Dendritic cell treated with granulocyte-macrophage colony-stimulating factor and Interleukin-4, amounts not matched to agents 40 ng/mL and 50 ng/mL, for 4 days (primary cell): Measurements from ENCODE around the gene SCTR.

Source experiments
- H3K27ac Mint-ChIP-seq: one replicate; pipeline ENCODE4 v1.8.0; 2022; ENCODE audit warnings: mild to moderate bottlenecking, mixed read lengths
- H3K27me3 Mint-ChIP-seq: one replicate; pipeline ENCODE4 v1.8.0; 2022; ENCODE audit warnings: mild to moderate bottlenecking, mixed read lengths
- H3K36me3 Mint-ChIP-seq: one replicate; pipeline ENCODE4 v1.8.0; 2022; ENCODE audit warnings: low read depth, mixed read lengths
- H3K4me1 Mint-ChIP-seq: one replicate; pipeline ENCODE4 v1.8.0; 2022; ENCODE audit warnings: low read depth, mixed read lengths
- H3K4me3 Mint-ChIP-seq: one replicate; pipeline ENCODE4 v1.8.0; 2022; ENCODE audit warnings: mild to moderate bottlenecking, moderate library complexity, mixed read lengths
- H3K9me3 Mint-ChIP-seq: one replicate; pipeline ENCODE4 v1.8.0; 2022; ENCODE audit warnings: mixed read lengths
- intact Hi-C: fragments of 100-400 bp; cut with micrococcal nuclease; formaldehyde crosslinking; loops from one replicate; pipeline ENCODE4 v1.15.0; 2022

SCTR gene

DNA sequence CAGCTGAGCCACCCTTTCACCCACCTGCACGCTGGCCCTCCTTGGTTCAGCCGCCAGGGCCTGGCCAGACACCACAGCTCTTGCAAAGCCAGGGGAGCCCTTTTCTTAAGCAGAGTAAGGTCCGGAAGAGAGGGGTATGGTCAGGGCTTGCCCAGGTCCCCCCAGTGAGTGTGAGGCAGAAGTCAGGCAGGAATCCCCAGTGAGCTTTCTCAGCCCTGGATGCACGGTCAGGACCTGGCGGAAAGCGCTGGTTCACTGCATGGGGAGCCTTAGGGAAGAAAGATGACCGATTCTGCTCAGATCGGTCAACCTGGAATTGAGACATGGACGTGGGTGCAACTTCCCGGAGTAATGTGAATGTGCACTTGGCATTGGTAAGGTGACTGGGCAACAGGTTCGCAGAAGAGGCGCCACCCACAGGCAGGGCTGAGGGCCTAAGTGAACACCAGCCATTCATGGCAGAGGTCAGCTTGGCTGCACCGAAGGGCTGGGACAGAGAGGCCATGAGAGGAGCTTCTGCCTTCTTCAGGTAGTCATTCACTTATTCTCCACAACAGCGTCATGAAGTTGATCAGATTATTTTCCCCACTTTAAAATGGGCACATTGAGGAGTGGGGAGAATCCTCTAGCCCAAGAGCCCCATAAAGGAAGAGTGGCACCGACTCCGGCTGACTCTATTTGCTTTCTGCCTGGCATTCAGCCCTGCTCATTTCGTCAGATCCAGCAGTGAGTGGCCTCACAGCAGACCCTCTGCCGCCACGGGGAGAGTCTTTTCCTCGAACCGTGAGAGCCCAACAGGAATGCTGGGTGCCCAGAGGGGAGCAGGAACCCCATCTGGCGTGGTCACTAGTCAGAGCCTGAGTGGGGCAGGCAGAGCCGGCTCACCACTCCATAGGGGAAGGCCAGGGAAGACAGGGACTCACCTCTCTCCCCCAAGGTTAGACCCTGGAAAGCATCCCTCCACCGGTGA lies 35.8 kb downstream of the SCTR start:
- Mint-ChIP-seq H3K4me1 (peaks cover 6% of the 10 kb centered on the region), H3K36me3 (no peaks in the 10 kb centered on the region), H3K9me3 (no peaks in the 10 kb centered on the region), H3K27me3 (peaks cover 38% of the 10 kb centered on the region), H3K27ac (no peak overlapping the region), H3K4me3 (no peak overlapping the region)
- intact Hi-C loops = no loop called here

DNA sequence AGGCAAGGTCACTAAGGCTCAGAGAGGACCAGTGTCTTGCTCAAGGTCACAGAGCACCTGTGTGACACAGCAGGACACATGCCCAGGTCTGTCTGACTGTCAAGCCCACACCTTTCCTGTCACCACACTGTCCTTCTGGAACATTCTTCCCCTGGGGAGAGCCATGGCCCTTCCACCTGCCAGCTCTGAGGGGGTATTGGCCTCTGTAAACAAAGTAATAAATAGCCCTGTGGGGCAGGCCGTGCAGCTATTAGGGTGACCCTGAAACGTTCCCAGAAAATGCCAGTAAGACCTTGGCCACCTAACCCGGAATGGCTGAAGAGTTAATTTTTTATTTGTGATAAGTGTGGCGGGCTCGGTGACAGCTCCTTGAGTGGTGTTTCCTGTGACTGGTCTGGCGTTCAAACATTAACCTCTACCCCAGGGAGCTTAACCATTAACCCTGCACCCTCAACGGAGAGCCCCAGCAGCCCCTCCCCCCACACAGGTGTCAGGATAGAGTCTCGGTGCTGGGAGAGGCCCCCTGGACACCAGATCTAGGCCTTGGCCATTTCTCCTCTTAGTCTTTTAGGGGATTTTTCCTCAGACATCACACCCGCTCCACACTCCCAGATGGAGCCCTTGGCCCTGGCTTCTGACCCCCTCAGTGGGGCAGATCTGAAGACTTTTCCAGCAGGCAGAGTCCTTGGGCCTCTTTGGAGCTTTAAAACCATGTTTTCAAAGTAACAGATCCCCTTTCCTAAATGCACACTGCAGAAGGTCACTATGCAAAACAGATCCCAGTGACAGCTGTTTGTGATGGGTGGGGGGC lies 36.6 kb downstream of the SCTR start:
- intact Hi-C loops = no loop called here
- H3K27ac Mint-ChIP-seq = no peak overlapping the region
- peaks cover 39% of the 10 kb centered on the region for H3K27me3 Mint-ChIP-seq
- no peaks in the 10 kb centered on the region for H3K9me3 Mint-ChIP-seq
- no peaks in the 10 kb centered on the region for H3K36me3 Mint-ChIP-seq
- H3K4me1 Mint-ChIP-seq = peaks cover 15% of the 10 kb centered on the region
- H3K4me3 Mint-ChIP-seq = no peak overlapping the region

DNA sequence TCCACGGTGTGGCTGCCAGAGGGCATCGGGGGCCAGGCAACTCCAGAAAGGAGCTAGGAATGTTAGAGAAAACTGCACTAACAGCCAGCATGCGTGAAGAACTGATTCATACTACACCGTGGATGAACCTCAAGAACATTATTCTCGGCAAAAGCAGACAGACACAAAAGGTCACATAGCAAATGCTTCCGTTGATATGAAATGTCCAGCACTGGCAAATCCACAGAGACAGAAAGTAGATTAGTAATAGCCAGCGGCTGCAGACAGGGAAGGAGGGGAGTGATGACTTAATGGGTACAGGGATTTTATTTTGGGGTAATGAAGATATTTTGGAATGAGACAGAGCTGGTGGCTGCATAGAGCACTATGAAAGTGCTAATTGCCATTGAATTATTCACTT lies 37.4 kb downstream of the SCTR start:
- intact Hi-C loops = no loop called here
- no peak overlapping the region for H3K4me3 Mint-ChIP-seq
- H3K9me3 Mint-ChIP-seq = no peaks in the 10 kb centered on the region
- no peak overlapping the region for H3K27ac Mint-ChIP-seq
- H3K27me3 Mint-ChIP-seq = peaks cover 39% of the 10 kb centered on the region
- no peaks in the 10 kb centered on the region for H3K36me3 Mint-ChIP-seq
- H3K4me1 Mint-ChIP-seq = peaks cover 21% of the 10 kb centered on the region

DNA sequence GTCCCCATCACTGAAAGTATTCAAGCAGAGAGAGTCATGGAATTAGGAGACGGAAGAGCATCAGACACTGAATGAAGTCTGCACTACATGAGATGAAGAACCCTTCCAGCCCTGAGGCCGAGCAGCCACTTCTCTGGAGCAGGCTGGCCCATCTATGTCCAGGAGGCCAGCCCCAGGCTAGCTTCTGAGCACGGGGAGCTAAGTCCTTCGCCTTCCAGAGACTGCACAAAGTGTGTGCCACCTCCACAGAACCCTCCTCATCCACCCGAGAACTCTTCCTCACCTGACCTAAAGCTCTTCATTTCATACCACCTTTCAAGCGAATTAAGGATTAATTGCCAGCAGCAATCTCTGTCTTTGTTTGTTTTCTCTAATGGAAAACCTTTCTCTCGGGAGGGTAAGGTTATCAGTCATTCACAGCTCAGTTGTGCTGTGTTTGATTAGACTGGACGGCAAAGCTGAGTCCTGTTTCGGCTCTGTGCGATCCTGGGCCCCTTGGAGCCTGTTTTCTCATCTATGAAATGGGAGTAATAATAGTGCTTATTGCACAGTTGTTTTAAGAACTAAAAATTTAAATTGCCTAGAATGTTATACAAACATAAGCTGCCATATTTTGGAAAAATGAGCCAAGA lies 38.0 kb downstream of the SCTR start:
- Mint-ChIP-seq H3K9me3 (no peaks in the 10 kb centered on the region), H3K4me3 (no peak overlapping the region), H3K27ac (no peak overlapping the region), H3K36me3 (no peaks in the 10 kb centered on the region), H3K4me1 (peaks cover 26% of the 10 kb centered on the region), H3K27me3 (peaks cover 41% of the 10 kb centered on the region)
- intact Hi-C loops = no loop called here

DNA sequence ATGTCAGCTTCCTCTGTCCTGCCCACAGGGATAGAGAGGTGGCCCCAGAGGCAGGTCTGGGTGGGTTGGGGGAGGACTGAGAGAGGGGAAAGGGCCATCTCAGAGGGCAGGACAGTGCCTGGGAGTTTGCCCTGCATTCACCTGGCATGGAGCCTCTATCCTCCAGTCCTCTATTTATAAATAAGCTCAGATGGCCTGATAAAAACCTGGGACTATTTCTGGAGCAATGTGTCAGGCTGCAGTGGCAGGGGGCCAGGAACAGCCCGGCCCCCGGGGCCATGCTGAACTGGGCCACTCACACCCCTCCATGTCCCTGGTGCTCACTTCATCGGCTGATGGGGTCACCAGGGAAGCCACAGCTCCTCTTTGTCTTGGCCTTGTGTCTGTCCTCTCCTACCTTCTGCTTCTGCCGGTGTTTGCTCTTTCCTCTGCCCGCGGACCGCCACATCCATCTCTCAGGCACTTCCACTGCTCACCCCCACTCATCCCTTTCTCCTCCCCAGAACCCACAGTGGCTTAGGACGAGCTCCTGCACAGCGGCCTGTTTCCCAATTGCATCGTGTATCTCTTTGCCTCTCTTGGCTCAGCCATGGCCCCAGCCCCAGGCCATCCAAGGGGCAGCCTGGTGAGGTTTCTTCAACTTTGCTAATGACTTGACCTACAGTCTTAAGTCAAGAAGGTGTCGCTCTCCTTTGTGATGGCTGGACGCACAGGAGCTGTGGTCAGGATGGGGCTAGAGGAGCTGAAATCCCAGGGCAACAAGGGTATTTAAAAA lies 38.8 kb downstream of the SCTR start:
- no peaks in the 10 kb centered on the region for H3K9me3 Mint-ChIP-seq
- peaks cover 49% of the 10 kb centered on the region for H3K27me3 Mint-ChIP-seq

DNA sequence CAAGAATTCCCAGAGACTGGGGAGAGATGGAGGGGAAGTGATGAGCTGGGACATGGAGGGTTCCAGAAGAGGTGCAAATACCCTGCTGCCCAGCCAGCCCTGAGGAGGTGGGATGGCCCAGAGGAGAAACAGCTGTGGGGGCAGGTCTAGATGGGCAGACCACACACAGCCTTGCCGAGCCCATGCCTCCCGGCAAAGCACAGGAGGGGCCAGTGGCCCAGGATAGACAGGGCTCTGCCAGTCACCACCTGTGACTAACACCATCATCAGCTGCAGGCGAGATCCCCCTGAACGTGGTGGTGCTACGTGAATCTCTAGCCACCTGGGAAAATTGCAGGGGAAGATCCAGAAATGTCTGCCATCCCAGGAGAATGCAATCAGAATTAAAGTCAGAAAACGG lies 39.4 kb downstream of the SCTR start:
- Mint-ChIP-seq H3K9me3 (no peaks in the 10 kb centered on the region), H3K27me3 (peaks cover 53% of the 10 kb centered on the region), H3K4me1 (peaks cover 29% of the 10 kb centered on the region), H3K27ac (no peak overlapping the region), H3K4me3 (no peak overlapping the region), H3K36me3 (no peaks in the 10 kb centered on the region)
- intact Hi-C loops = no loop called here

More for the DNA sequence above, 38.8 kb downstream of the SCTR start:
- H3K4me3 Mint-ChIP-seq = no peak overlapping the region
- intact Hi-C loops = no loop called here
- no peaks in the 10 kb centered on the region for H3K36me3 Mint-ChIP-seq
- H3K4me1 Mint-ChIP-seq = peaks cover 29% of the 10 kb centered on the region
- no peak overlapping the region for H3K27ac Mint-ChIP-seq

DNA sequence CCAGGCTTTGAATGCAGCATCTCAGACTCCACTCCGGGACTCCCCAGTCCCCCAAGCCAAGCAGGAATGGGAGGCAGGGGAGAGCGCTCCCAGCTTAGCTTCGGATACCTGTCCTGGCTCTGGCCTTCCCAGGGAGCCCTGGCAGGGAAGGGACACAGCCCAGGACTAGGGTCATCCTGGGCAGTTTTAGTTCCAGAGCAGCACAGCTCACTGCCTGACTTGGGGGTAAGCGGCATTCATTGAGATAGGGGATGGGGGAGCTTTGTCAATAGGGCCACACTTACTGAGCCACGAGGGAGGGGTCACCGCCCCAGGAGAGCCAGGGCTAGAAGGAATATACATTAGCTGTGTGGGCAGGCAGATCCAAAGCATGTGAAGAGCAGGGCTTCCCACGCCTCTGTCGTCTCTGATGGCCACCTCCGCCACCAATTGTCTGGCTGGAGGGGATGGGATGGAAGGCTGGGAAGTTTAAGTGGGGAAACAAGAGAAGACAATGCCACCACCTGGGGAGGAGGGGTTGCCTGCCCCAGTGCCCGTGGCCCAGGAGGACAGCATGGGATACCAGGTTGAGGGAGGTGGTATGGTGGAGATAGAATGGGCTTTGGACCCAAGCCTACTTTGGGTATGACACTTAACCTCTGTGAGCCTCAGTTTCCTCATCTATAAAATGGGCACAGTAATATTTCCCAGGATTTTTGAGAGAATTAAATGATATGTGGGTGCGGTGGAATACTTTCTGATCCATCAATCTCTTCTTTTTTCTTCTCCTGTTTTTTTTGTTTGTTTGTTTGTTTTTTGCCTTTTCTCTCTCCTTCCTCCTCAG lies 40.2 kb downstream of the SCTR start:
- Mint-ChIP-seq H3K27me3 (peaks cover 49% of the 10 kb centered on the region), H3K36me3 (no peaks in the 10 kb centered on the region), H3K27ac (peak overlapping the region; percentile 39), H3K9me3 (no peaks in the 10 kb centered on the region), H3K4me3 (no peak overlapping the region), H3K4me1 (peaks cover 29% of the 10 kb centered on the region)
- intact Hi-C loops = no loop called here

DNA sequence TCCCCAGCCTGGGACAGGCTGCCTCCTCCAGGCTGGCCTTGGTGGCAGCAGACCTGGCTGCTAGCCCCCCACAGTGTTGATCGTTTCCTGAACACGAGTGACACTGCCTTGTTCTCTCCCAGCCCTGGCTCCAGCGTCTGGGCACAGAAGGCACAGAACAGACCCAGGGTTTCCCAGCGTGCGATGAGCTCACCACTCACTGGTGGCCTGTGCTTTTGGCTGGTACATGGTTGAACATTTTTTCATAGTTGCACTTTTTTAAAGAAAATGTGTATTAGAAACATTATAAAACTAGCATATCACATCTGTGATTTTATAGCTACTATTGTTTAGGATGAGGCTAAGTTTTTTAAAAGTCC lies 40.9 kb downstream of the SCTR start:
- H3K4me1 Mint-ChIP-seq = peaks cover 29% of the 10 kb centered on the region
- H3K4me3 Mint-ChIP-seq = no peak overlapping the region

DNA sequence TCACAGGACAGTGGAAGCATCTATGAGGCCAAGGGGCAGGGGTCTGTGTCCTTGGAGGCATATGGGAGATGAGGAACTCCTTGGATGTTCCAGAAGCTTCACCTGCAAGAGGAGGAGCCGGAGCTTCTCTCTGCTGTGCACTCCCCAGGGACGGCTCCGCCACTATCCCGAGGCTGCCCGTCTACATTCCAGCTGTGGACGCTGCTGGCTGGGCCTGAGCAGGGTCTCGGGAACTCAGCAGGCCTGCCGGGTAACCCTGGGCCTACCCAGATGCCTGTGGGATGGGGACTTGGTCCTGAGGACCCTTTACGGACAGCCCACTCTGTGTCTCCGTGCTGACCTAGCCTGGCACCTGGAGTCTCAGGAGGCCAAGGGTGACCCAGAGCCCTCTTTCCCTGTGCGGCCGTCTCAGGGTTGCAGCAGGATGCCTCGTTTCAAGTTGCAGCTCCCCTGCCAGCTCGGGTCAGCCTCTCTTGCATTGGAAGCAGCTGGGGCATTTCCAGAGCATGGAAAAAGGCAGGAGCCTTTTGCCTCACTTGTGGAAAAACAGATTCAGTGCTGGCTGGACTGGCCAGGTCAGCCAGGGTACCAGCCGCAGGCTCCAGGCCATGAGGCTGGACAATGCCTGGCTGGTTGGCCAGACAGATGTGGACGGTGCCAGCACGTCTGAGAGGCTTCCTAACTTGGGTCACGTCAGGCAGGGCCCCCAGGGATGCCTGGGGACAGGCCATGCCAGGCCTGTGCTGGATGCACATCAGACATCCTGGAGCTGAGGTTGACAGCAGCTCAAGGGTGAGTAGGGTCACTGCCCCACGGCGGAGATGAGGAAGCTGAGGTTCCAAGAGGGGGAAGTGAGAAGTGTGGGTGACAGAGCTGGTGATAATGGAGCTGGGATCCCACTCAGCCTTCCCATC lies 41.5 kb downstream of the SCTR start:
- Mint-ChIP-seq H3K36me3 (no peaks in the 10 kb centered on the region), H3K4me1 (peaks cover 29% of the 10 kb centered on the region), H3K9me3 (no peaks in the 10 kb centered on the region), H3K4me3 (no peak overlapping the region), H3K27ac (peak overlapping the region; percentile 39), H3K27me3 (peaks cover 51% of the 10 kb centered on the region)
- intact Hi-C loops = no loop called here

More for the DNA sequence above, 40.9 kb downstream of the SCTR start:
- Mint-ChIP-seq H3K27me3 (peaks cover 51% of the 10 kb centered on the region), H3K9me3 (no peaks in the 10 kb centered on the region), H3K36me3 (no peaks in the 10 kb centered on the region), H3K27ac (peak overlapping the region; percentile 39)
- intact Hi-C loops = no loop called here

DNA sequence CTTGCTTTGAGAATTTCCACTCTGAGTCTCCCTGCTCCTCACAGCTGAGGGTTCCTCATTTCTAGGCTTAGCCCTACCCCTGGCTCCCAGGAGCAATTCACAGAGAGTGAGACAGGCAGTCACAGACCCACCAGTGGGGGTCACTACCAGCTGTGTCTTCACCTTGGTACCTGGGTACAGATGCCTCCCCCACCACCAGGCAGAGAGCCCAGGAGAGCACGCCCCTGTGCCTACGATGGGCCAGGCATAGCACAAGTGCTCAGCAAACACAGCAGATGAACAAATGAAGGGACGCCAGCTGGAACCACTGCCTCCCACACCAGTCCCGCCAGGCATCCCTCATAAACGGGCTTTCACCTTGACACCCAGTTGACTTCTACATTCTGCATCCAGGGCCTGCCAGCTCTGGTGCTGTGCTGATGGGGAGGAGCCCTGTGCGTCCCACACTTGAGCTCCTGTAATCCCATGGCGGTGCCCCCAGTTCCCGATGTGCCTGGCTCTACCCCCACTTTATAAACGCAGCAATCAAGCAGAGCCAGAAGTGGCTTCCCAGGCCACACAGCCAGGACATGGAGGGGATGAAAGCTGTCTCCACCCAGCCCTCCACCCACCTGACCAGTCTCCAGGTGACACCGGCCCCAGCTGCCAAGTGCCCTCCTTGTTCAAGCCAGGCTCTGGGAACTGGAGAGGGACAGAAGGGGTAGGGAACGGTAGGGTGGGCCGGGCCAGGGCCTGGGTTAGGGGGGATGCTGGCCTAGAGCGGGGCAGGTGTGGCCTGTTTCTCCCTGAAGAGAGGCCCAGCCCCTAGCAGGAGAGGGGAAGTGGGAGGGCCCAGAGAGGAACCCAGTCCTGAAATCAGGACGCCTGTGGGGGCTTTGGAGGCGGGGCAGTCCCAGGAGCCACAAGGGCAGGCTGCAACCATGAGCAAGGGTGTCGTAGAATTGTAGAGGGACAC lies 42.5 kb downstream of the SCTR start:
- H3K36me3 Mint-ChIP-seq = no peaks in the 10 kb centered on the region
- H3K27me3 Mint-ChIP-seq = peaks cover 54% of the 10 kb centered on the region
- H3K27ac Mint-ChIP-seq = no peak overlapping the region
- peaks cover 29% of the 10 kb centered on the region for H3K4me1 Mint-ChIP-seq
- no peaks in the 10 kb centered on the region for H3K9me3 Mint-ChIP-seq
- intact Hi-C loops = no loop called here
- no peak overlapping the region for H3K4me3 Mint-ChIP-seq

DNA sequence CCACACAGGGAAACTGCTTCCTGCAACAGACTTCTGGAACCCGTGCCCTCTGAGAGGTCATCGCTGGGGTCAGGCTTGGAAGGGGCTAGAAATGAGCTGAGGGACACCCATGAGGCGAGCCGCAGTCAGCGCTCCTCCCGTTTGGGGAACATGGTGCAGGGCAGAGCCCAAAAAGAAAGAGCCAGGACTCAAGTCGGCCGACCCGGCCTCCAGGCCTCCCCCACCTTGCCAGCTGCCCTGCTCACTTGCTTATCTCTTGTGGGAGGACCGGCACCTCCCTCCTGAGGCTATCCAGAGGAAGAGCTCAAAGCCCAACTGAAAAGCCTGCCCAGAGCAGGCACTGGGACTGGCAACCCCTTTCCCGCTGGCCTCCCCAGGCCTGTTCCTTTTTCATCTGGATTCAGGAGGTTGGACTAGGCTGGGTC lies 43.6 kb downstream of the SCTR start:
- Mint-ChIP-seq H3K36me3 (no peaks in the 10 kb centered on the region), H3K4me3 (no peak overlapping the region), H3K9me3 (no peaks in the 10 kb centered on the region), H3K4me1 (peaks cover 34% of the 10 kb centered on the region), H3K27me3 (peaks cover 50% of the 10 kb centered on the region), H3K27ac (no peak overlapping the region)
- intact Hi-C loops = no loop called here
